GM12875 (cell line): ENCODE data around the gene SRPK2.

Source experiments
- H3K4me3 ChIP-seq: one replicate; pipeline ENCODE4 v1.5.1; 2011; ENCODE audit warnings: low read depth, low read length, control low read depth
- TF ChIP-seq, protein P1 (sequence below): IDR thresholded peaks from 2 replicates; pipeline ENCODE4 v1.5.1; 2011; ENCODE audit warnings: low read depth, mild to moderate bottlenecking, control low read depth, inconsistent platforms, low read length, moderate library complexity, borderline replicate concordance; ENCODE audit not compliant: insufficient read depth

SRPK2 gene

DNA sequence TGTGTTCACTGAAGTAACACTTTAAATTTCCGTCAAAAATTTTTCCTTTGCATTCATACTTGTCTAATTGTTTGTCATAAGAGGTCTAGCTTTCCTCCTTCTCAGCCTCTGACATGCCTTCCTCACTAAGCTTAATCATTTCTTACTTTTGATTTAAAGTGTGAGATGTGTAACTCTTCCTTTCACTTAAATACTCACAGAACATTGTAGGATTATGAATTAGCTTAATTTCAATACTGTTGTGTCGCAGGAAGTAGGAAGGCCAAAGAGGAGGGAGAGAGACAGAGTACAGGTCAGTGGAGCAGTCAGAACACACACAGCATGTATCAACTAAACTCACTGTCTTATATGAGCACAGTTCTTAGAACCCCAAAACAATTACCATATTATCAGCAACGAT lies 99.0 kb downstream of the SRPK2 start:
- TF ChIP-seq, protein P1, sequence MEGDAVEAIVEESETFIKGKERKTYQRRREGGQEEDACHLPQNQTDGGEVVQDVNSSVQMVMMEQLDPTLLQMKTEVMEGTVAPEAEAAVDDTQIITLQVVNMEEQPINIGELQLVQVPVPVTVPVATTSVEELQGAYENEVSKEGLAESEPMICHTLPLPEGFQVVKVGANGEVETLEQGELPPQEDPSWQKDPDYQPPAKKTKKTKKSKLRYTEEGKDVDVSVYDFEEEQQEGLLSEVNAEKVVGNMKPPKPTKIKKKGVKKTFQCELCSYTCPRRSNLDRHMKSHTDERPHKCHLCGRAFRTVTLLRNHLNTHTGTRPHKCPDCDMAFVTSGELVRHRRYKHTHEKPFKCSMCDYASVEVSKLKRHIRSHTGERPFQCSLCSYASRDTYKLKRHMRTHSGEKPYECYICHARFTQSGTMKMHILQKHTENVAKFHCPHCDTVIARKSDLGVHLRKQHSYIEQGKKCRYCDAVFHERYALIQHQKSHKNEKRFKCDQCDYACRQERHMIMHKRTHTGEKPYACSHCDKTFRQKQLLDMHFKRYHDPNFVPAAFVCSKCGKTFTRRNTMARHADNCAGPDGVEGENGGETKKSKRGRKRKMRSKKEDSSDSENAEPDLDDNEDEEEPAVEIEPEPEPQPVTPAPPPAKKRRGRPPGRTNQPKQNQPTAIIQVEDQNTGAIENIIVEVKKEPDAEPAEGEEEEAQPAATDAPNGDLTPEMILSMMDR, result no peak
- no peak overlapping the region for H3K4me3 ChIP-seq

DNA sequence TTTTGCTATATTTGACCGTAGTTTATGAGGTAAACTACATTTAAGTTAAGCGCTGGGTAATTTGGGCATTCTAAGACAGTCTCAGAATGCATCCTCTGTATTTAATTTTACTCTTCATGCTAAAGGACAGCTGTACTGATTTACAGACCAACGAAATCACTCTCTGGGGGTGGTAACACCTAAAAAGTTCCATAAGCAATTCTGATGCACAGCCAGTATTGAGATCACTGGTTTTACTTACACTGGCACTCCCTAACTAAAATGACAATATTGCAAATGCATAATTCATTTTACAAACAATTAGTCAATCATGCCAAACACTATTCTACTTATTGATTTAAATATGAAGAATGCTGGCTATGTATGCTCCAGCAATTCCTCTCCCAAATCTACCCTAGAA lies 102.3 kb downstream of the SRPK2 start:
- H3K4me3 ChIP-seq, result no peak overlapping the region
- TF ChIP-seq, protein P1, result no peak

GRCh38 chr7:105285118-105285874 lies 103.4 kb downstream of the SRPK2 start:
- TF ChIP-seq, protein P1, result no peak
- no peak overlapping the region for H3K4me3 ChIP-seq

DNA sequence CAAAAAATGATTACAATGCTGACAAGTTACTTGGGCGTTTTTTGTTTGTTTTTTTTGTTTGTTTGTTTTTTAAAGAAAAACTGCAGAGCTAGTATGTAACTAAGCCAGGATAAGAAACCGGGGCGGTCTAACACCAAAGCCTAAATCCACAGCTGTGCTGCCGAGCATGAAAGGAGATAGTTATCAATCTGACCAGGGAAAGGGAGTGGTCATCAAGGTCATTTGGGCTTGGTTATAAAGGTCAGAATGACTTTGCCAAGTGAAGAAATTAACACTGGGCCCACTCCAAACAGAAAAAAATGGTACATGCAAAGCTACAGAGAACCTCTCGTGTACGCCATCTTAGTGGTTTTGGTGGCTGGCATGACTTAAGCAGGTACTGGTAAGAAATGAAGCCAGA lies 104.7 kb downstream of the SRPK2 start:
- no peak overlapping the region for H3K4me3 ChIP-seq
- TF ChIP-seq, protein P1, result no peak

GRCh38 chr7:105281966-105282365 lies 106.8 kb downstream of the SRPK2 start:
- TF ChIP-seq, protein P1, result no peak

GRCh38 chr7:105279688-105280007 lies 109.1 kb downstream of the SRPK2 start:
- no peak overlapping the region for H3K4me3 ChIP-seq
- TF ChIP-seq, protein P1, result no peak

More at GRCh38 chr7:105281966-105282365, 106.8 kb downstream of the SRPK2 start:
- no peak overlapping the region for H3K4me3 ChIP-seq

- H3K4me3 ChIP-seq, result no peak overlapping the region
- TF ChIP-seq, protein P1, result no peak
These were observed 109.6 kb downstream of the SRPK2 start for GRCh38 chr7:105278973-105279687.
